HepG2 (cell line): ENCODE data around the gene PPM1H. TPM values are rescaled to one million over a fixed set of nuclear protein-coding genes. Genes with fewer than 3 reads are reported as not detected.

ENCODE experiments used
- AGO1 ChIP-seq: fragments of 200-400 bp; formaldehyde crosslinking; IDR thresholded peaks from 2 replicates; pipeline ENCODE4 v1.6.1; 2017; ENCODE audit warnings: mild to moderate bottlenecking, low read depth, low read length, moderate library complexity; ENCODE audit not compliant: poor library complexity, severe bottlenecking
- BCL3 ChIP-seq: sonication (generic); formaldehyde crosslinking; IDR thresholded peaks from 2 replicates; pipeline ENCODE4 v1.5.1; 2020; ENCODE audit warnings: mild to moderate bottlenecking, missing genetic modification reagents, moderate library complexity
- CBX5 ChIP-seq: sonication (generic); formaldehyde crosslinking; IDR thresholded peaks from 2 replicates; pipeline ENCODE4 v1.4.0; 2020; ENCODE audit warnings: missing genetic modification reagents, borderline replicate concordance
- EP300 ChIP-seq, 3 experiments: sonication (generic) in 1 of 3; formaldehyde crosslinking in 1 of 3; IDR thresholded peaks; 2 replicates each; pipeline versions ENCODE4 v1.5.1 to v1.6.1; 2011 to 2020; ENCODE audit warnings: low read depth in 2 of 3, low read length in 2 of 3, borderline replicate concordance in 1 of 3, improper control_type of control experiment in 1 of 3, mild to moderate bottlenecking in 1 of 3, missing genetic modification reagents in 1 of 3, moderate library complexity in 1 of 3
- FOXP4 ChIP-seq: sonication (generic); formaldehyde crosslinking; IDR thresholded peaks from 2 replicates; pipeline ENCODE4 v1.4.0; 2020; ENCODE audit warnings: missing genetic modification reagents
- GABPB1 ChIP-seq: IDR thresholded peaks from 2 replicates; pipeline ENCODE4 v1.6.1; 2016; ENCODE audit warnings: mild to moderate bottlenecking, missing genetic modification reagents, moderate library complexity, missing compliant biosample characterization
- HNF4G ChIP-seq, 2 experiments: sonication (generic) in 1 of 2; formaldehyde crosslinking in 1 of 2; IDR thresholded peaks; 2 replicates each; pipeline versions ENCODE4 v1.4.0 to v1.6.1; 2011 to 2020; ENCODE audit warnings: borderline replicate concordance in 2 of 2, low read depth in 2 of 2, mild to moderate bottlenecking in 2 of 2, low read length in 1 of 2, missing genetic modification reagents in 1 of 2, moderate library complexity in 1 of 2
- NFKBIZ ChIP-seq: IDR thresholded peaks from 2 replicates; pipeline ENCODE4 v1.6.1; 2018; ENCODE audit warnings: missing genetic modification reagents, missing compliant biosample characterization
- SP5 ChIP-seq: IDR thresholded peaks from 2 replicates; pipeline ENCODE4 v1.6.1; 2016; ENCODE audit warnings: low read depth, borderline replicate concordance
- ZBTB34 ChIP-seq: sonication (generic); formaldehyde crosslinking; IDR thresholded peaks from 2 replicates; pipeline ENCODE4 v1.8.0; 2022; ENCODE audit warnings: mild to moderate bottlenecking, missing genetic modification reagents
- ZNF232 ChIP-seq: sonication (generic); formaldehyde crosslinking; IDR thresholded peaks from 2 replicates; pipeline ENCODE4 v1.4.0; 2020; ENCODE audit warnings: missing genetic modification reagents, borderline replicate concordance
- ZNF251 ChIP-seq: sonication (generic); formaldehyde crosslinking; IDR thresholded peaks from 2 replicates; pipeline ENCODE4 v1.9.0; 2021; ENCODE audit warnings: mild to moderate bottlenecking, missing genetic modification reagents
- ZNF543 ChIP-seq: sonication (generic); formaldehyde crosslinking; IDR thresholded peaks from 2 replicates; pipeline ENCODE4 v1.4.0; 2020; ENCODE audit warnings: mild to moderate bottlenecking, missing genetic modification reagents
- ZSCAN20 ChIP-seq: sonication (generic); formaldehyde crosslinking; IDR thresholded peaks from 2 replicates; pipeline ENCODE4 v1.4.0; 2020; ENCODE audit warnings: missing genetic modification reagents, mild to moderate bottlenecking, borderline replicate concordance
- ZSCAN29 ChIP-seq: sonication (generic); formaldehyde crosslinking; conservative IDR thresholded peaks from 2 replicates; pipeline ENCODE4 v1.4.0; 2020; ENCODE audit warnings: mild to moderate bottlenecking, missing genetic modification reagents
- polyA plus RNA-seq, 8 experiments: library from polyadenylated mRNA; depleted of rRNA in 3 of 8; stranded (reverse) in 7 of 8; unstranded in 1 of 8; fragments of >200 nt; fragmentation: Illumina TruSeq in 4 of 8; extraction: Trizol in 4 of 8; gene quantifications; 2 replicates each; pipeline versions ENCODE4 v1.2.1 to v1.2.3, GENCODE V29; 2011 to 2016; ENCODE audit warnings: low read depth in 4 of 8, missing spikeins in 1 of 8, mixed read lengths in 1 of 8; ENCODE audit not compliant: insufficient read depth in 1 of 8
- total RNA-seq, 5 experiments: library from RNA; depleted of rRNA; stranded (reverse); fragments of >200 nt; fragmentation: Illumina TruSeq; extraction: Trizol; gene quantifications; 2 replicates each; pipeline ENCODE4 v1.2.3, GENCODE V29; 2016; ENCODE audit warnings: low read depth in 1 of 5
- TF ChIP-seq, protein P1 (sequence below): sonication (generic); formaldehyde crosslinking; IDR thresholded peaks from 2 replicates; pipeline ENCODE4 v1.4.0; 2020; ENCODE audit warnings: mild to moderate bottlenecking, low read depth, missing genetic modification reagents
- TF ChIP-seq, protein P2 (sequence below): sonication (generic); formaldehyde crosslinking; IDR thresholded peaks from 2 replicates; pipeline ENCODE4 v1.5.0; 2020; ENCODE audit warnings: mild to moderate bottlenecking, missing genetic modification reagents

Gene PPM1H
- total and polyA plus RNA-seq, 2 of the 13 experiments (the other 11 are each of a cell fraction or from before 2014, with no cell fraction given) = 29.1 to 38.1 TPM

- TF ChIP-seq FOXP4 (CRISPR knock-in tag) (peak; percentile 80), BCL3 (CRISPR knock-in tag) (peak; percentile 30; the same call in 1 of the 2 replicates), HNF4G (IDR thresholded peaks at IDR 0.05; ENCODE audit: borderline replicate concordance, low read depth, low read length) (peak; percentile 93), HNF4G (CRISPR knock-in tag; IDR thresholded peaks at IDR 0.05; ENCODE audit: borderline replicate concordance, low read depth) (peak; percentile 82; the same call in 1 of the 2 replicates), ZBTB34 (CRISPR knock-in tag) (no peak), CBX5 (no peak), EP300 (IDR thresholded peaks at IDR 0.05; ENCODE audit: low read depth in 2 of 2, low read length in 2 of 2) (peak in 1 of 2 experiments; percentile 87; a peak in 2 of 4 replicates), EP300 (CRISPR knock-in tag; IDR thresholded peaks at IDR 0.05; ENCODE audit: borderline replicate concordance) (peak; percentile 63; the same call in 1 of the 2 replicates), GABPB1 (CRISPR knock-in tag) (peak; percentile 14; the same call in 1 of the 2 replicates), ZSCAN29 (peak; percentile 57; the same call in 1 of the 2 replicates), ZNF232 (CRISPR knock-in tag) (no peak), ZNF251 (CRISPR knock-in tag) (no peak), SP5 (CRISPR knock-in tag) (no peak), ZSCAN20 (CRISPR knock-in tag) (no peak), AGO1 (no peak), NFKBIZ (CRISPR knock-in tag) (no peak), ZNF543 (CRISPR knock-in tag) (no peak)
- TF ChIP-seq, protein P1, sequence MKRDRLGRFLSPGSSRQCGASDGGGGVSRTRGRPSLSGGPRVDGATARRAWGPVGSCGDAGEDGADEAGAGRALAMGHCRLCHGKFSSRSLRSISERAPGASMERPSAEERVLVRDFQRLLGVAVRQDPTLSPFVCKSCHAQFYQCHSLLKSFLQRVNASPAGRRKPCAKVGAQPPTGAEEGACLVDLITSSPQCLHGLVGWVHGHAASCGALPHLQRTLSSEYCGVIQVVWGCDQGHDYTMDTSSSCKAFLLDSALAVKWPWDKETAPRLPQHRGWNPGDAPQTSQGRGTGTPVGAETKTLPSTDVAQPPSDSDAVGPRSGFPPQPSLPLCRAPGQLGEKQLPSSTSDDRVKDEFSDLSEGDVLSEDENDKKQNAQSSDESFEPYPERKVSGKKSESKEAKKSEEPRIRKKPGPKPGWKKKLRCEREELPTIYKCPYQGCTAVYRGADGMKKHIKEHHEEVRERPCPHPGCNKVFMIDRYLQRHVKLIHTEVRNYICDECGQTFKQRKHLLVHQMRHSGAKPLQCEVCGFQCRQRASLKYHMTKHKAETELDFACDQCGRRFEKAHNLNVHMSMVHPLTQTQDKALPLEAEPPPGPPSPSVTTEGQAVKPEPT (CRISPR knock-in tag) = no peak
- TF ChIP-seq, protein P2, sequence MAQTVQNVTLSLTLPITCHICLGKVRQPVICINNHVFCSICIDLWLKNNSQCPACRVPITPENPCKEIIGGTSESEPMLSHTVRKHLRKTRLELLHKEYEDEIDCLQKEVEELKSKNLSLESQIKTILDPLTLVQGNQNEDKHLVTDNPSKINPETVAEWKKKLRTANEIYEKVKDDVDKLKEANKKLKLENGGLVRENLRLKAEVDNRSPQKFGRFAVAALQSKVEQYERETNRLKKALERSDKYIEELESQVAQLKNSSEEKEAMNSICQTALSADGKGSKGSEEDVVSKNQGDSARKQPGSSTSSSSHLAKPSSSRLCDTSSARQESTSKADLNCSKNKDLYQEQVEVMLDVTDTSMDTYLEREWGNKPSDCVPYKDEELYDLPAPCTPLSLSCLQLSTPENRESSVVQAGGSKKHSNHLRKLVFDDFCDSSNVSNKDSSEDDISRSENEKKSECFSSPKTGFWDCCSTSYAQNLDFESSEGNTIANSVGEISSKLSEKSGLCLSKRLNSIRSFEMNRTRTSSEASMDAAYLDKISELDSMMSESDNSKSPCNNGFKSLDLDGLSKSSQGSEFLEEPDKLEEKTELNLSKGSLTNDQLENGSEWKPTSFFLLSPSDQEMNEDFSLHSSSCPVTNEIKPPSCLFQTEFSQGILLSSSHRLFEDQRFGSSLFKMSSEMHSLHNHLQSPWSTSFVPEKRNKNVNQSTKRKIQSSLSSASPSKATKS = no peak
Measured at GRCh38 chr12:62900686-62901272, 34.2 kb downstream of the PPM1H start (continued).
